Smooth muscle cell (in vitro differentiated cells): ENCODE results near the gene EFNA1. TPM values are rescaled to one million over a fixed set of nuclear protein-coding genes. Genes with fewer than 3 reads are reported as not detected.

Experiments
- DNase-seq: peaks from one replicate; lab custom pipeline; 2025; ENCODE audit not compliant: unreplicated experiment; lab: John Stamatoyannopoulos, UW
- H2AFZ ChIP-seq: fragments of 200-600 bp; sonication (generic); 2 replicates; pipeline ENCODE4 v1.6.0; 2016; ENCODE audit warnings: antibody characterized with exemption, low read depth, mild to moderate bottlenecking
- H3F3A ChIP-seq: fragments of 200-600 bp; sonication (generic); 2 replicates; pipeline ENCODE4 v1.6.0; 2017; ENCODE audit warnings: antibody characterized with exemption, low read depth
- H3K27ac ChIP-seq: fragments of 200-600 bp; sonication (generic); 2 replicates; pipeline ENCODE4 v1.5.1; 2016; ENCODE audit warnings: low read depth, mild to moderate bottlenecking
- H3K27me3 ChIP-seq: fragments of 200-600 bp; sonication (generic); 2 replicates; pipeline ENCODE4 v1.6.1; 2016; ENCODE audit warnings: low read depth, mild to moderate bottlenecking
- H3K36me3 ChIP-seq: fragments of 200-600 bp; sonication (generic); 2 replicates; pipeline ENCODE4 v1.5.1; 2016; ENCODE audit warnings: low read depth
- H3K4me1 ChIP-seq: fragments of 200-600 bp; sonication (generic); 2 replicates; pipeline ENCODE4 v1.5.1; 2016; ENCODE audit warnings: low read depth
- H3K4me2 ChIP-seq: fragments of 200-600 bp; sonication (generic); 2 replicates; pipeline ENCODE4 v1.6.0; 2016; ENCODE audit warnings: mild to moderate bottlenecking
- H3K4me3 ChIP-seq: fragments of 200-600 bp; sonication (generic); 2 replicates; pipeline ENCODE4 v1.5.1; 2016; ENCODE audit warnings: mild to moderate bottlenecking
- H3K79me2 ChIP-seq: fragments of 200-600 bp; sonication (generic); 2 replicates; pipeline ENCODE4 v1.6.0; 2016; ENCODE audit warnings: low read depth, mild to moderate bottlenecking
- H3K9ac ChIP-seq: fragments of 200-600 bp; sonication (generic); 2 replicates; pipeline ENCODE4 v1.6.0; 2016; ENCODE audit warnings: low read depth
- H3K9me3 ChIP-seq: fragments of 200-600 bp; sonication (generic); replicated peaks from 2 replicates; pipeline ENCODE4 v1.5.1; 2016; ENCODE audit warnings: low read depth
- H4K20me1 ChIP-seq: fragments of 200-600 bp; sonication (generic); 2 replicates; pipeline ENCODE4 v1.6.0; 2016; ENCODE audit warnings: low read depth
- CTCF ChIP-seq: fragments of 200-600 bp; sonication (generic); IDR thresholded peaks from 2 replicates; pipeline ENCODE4 v1.5.1; 2017; ENCODE audit warnings: borderline replicate concordance, mild to moderate bottlenecking, antibody characterized with exemption; ENCODE audit not compliant: insufficient read depth, poor library complexity, severe bottlenecking
- WGBS: methylation state at CpG from one replicate; pipeline ENCODE4 v1.1.7; 2016; ENCODE audit warnings: low lambda C conversion rate; 5-methylcytosine and 5-hydroxymethylcytosine counted together
- polyA plus RNA-seq: library from polyadenylated mRNA; unstranded; fragments of >200 nt; fragmentation: Nextera tagmentation; extraction: Ambion mirVana; gene quantifications from 2 replicates; pipeline ENCODE4 v1.2.1, GENCODE V29; 2016
- total RNA-seq: library from RNA; depleted of rRNA; stranded (reverse); fragments of >200 nt; gene quantifications from 2 replicates; pipeline ENCODE4 v1.2.3, GENCODE V29; 2014

EFNA1 gene
- total and polyA plus RNA-seq, 2 experiments from 2014 or later = 16.4 to 20.9 TPM

- Histone ChIP-seq H3K4me3 (peak overlapping the region; percentile 60), H2AFZ (no peak overlapping the region), H3F3A (peaks cover 7% of the 10 kb centered on the region), H3K27ac (no peak overlapping the region), H3K4me2 (peak overlapping the region; percentile 97), H3K9ac (no peak overlapping the region), H3K9me3 (no peaks in the 10 kb centered on the region), H3K4me1 (peaks cover 35% of the 10 kb centered on the region), H3K79me2 (no peaks in the 10 kb centered on the region), H3K27me3 (peaks cover 53% of the 10 kb centered on the region), H4K20me1 (peaks cover 14% of the 10 kb centered on the region), H3K36me3 (no peaks in the 10 kb centered on the region)
- DNase-seq = no peak
- WGBS = 12% methylated on average over 36 of the region's 36 CpGs
- no peak for TF ChIP-seq CTCF
These were observed 45.2 kb upstream of the EFNA1 start for GRCh38 chr1:155082301-155083051.

- no peak overlapping the region for H3K9ac ChIP-seq
- no peak overlapping the region for H3K4me3 ChIP-seq
- H3K4me1 ChIP-seq = peaks cover 35% of the 10 kb centered on the region
- 51% methylated on average over 6 of the region's 6 CpGs for WGBS
- TF ChIP-seq CTCF = no peak
- no peak for DNase-seq
- no peak overlapping the region for H3K27ac ChIP-seq
- H3K4me2 ChIP-seq = no peak overlapping the region
- H3K79me2 ChIP-seq = no peaks in the 10 kb centered on the region
- H3K9me3 ChIP-seq = no peaks in the 10 kb centered on the region
- peaks cover 53% of the 10 kb centered on the region for H3K27me3 ChIP-seq
- peaks cover 14% of the 10 kb centered on the region for H4K20me1 ChIP-seq
- no peak overlapping the region for H2AFZ ChIP-seq
- no peaks in the 10 kb centered on the region for H3K36me3 ChIP-seq
- H3F3A ChIP-seq = peaks cover 7% of the 10 kb centered on the region
These were observed 44.6 kb upstream of the EFNA1 start for GRCh38 chr1:155083052-155083541.

GRCh38 chr1:155083865-155084721 is 43.6 kb upstream of the EFNA1 start:
- Histone ChIP-seq H3K27ac (no peak overlapping the region), H3K4me2 (peak overlapping the region; percentile 87), H3K4me3 (peak overlapping the region; percentile 78), H3K36me3 (no peaks in the 10 kb centered on the region), H3K9me3 (no peaks in the 10 kb centered on the region), H3K79me2 (no peaks in the 10 kb centered on the region), H2AFZ (peak overlapping the region; percentile 92), H3K27me3 (peaks cover 50% of the 10 kb centered on the region), H4K20me1 (peaks cover 14% of the 10 kb centered on the region), H3F3A (peaks cover 7% of the 10 kb centered on the region), H3K9ac (no peak overlapping the region), H3K4me1 (peaks cover 35% of the 10 kb centered on the region)
- 30% methylated on average over 21 of the region's 21 CpGs for WGBS
- DNase-seq = no peak
- TF ChIP-seq CTCF = no peak
